Activated CD4-positive, alpha-beta T cell treated with anti-CD3 and anti-CD28 coated beads, Interleukin-2, amount 50 U/mL, for 1 hour (primary cell): ENCODE results near the gene POLR2L.

Experiments
- DNase-seq: peaks from one replicate; pipeline ENCODE4 v3.0.0-alpha.2; 2020

POLR2L gene

GRCh38 chr11:868394-868793 lies 26.1 kb upstream of the POLR2L start:
- no peak for DNase-seq

GRCh38 chr11:867856-868358 lies 25.6 kb upstream of the POLR2L start:
- DNase-seq, result no peak

- DNase-seq, result no peak
Observed at GRCh38 chr11:866481-866880, 24.2 kb upstream of the POLR2L start.

- no peak for DNase-seq
Observed at GRCh38 chr11:865462-866430, 23.4 kb upstream of the POLR2L start.

- no peak for DNase-seq
Observed at GRCh38 chr11:864898-865297, 22.6 kb upstream of the POLR2L start.

- DNase-seq, result no peak
Observed at GRCh38 chr11:863910-864827, 21.8 kb upstream of the POLR2L start.

GRCh38 chr11:863023-863909 lies 20.9 kb upstream of the POLR2L start:
- DNase-seq, result no peak

GRCh38 chr11:862696-863022 lies 20.3 kb upstream of the POLR2L start:
- no peak for DNase-seq

- no peak for DNase-seq
Observed at GRCh38 chr11:862081-862661, 19.8 kb upstream of the POLR2L start.

- DNase-seq, result no peak
Observed at GRCh38 chr11:861105-861479, 18.8 kb upstream of the POLR2L start.

GRCh38 chr11:860234-861104 lies 18.1 kb upstream of the POLR2L start:
- no peak for DNase-seq

GRCh38 chr11:859394-860131 lies 17.2 kb upstream of the POLR2L start:
- no peak for DNase-seq

- no peak for DNase-seq
Observed at GRCh38 chr11:858762-859339, 16.5 kb upstream of the POLR2L start.

- DNase-seq, result no peak
Observed at GRCh38 chr11:858053-858761, 15.9 kb upstream of the POLR2L start.

- no peak for DNase-seq
Observed at GRCh38 chr11:856397-856796, 14.1 kb upstream of the POLR2L start.

GRCh38 chr11:855796-856195 lies 13.5 kb upstream of the POLR2L start:
- no peak for DNase-seq

GRCh38 chr11:855330-855674 lies 13.0 kb upstream of the POLR2L start:
- DNase-seq, result no peak

- DNase-seq, result no peak
Observed at GRCh38 chr11:854601-855329, 12.4 kb upstream of the POLR2L start.
